ENCODE measurements around the gene DDX31.

- TF ChIP-seq POLR2AphosphoS5 (IDR thresholded peaks at IDR 0.05; ENCODE audit: low read depth, low read length) (no peak), SIN3A (IDR thresholded peaks at IDR 0.05; ENCODE audit: borderline replicate concordance, insufficient read depth, low read length) (no peak)
Measured at GRCh38 chr9:132585954-132586829, 83.6 kb downstream of the DDX31 start.
